ENCODE results near the gene USP3. TPM values are rescaled to one million over a fixed set of nuclear protein-coding genes. Genes with fewer than 3 reads are reported as not detected.

USP3 gene
- total and polyA plus RNA-seq, 4 donors = 8.5 to 25.4 (median 14.8) TPM

DNA sequence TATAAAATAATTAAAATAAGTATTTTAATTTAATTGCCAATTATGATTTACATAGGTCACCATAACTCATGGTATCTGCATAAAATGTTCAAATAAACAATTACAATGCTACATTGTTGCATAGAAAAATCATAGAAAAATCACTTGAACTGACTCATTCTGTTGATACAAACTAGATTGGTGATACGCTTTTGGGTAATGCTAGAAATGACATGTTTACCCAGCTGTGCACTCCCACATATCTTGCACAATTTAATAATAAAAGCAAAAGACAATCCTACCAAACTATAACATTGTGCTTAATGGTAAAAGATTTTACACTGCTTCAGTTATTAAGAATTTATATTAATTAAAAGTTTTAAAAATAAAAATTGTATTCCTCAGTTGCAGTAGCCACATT, 47.0 kb downstream of the USP3 start:
- Histone ChIP-seq H3K27ac (ENCODE audit: low read depth in 1 of 2, low read length in 2 of 2) (no peak overlapping the region), H3K27me3 (ENCODE audit: control insufficient read depth in 4 of 4, insufficient read depth in 4 of 4, low read length in 3 of 4) (no peaks in the 10 kb centered on the region), H3K36me3 (ENCODE audit: control insufficient read depth in 4 of 4, insufficient read depth in 3 of 4, low read depth in 1 of 4, low read length in 3 of 4) (peaks cover 0 to 4% (median 0%) of the 10 kb centered on the region in 4 donors), H3K4me3 (ENCODE audit: low read depth in 1 of 3, low read length in 3 of 3) (no peak overlapping the region), H3K9ac (ENCODE audit: low read depth in 1 of 2, low read length in 2 of 2) (no peak overlapping the region), H3K9me3 (ENCODE audit: control insufficient read depth in 4 of 4, low read length in 3 of 4) (no peaks in the 10 kb centered on the region), H3K4me1 (ENCODE audit: control insufficient read depth in 4 of 4, insufficient read depth in 4 of 4, low read length in 3 of 4) (peaks cover 0 to 14% (median 5%) of the 10 kb centered on the region in 4 donors)
- TF ChIP-seq FOXA2 (IDR thresholded peaks at IDR 0.05) = peak; percentile 57
- TF ChIP-seq, protein P1, sequence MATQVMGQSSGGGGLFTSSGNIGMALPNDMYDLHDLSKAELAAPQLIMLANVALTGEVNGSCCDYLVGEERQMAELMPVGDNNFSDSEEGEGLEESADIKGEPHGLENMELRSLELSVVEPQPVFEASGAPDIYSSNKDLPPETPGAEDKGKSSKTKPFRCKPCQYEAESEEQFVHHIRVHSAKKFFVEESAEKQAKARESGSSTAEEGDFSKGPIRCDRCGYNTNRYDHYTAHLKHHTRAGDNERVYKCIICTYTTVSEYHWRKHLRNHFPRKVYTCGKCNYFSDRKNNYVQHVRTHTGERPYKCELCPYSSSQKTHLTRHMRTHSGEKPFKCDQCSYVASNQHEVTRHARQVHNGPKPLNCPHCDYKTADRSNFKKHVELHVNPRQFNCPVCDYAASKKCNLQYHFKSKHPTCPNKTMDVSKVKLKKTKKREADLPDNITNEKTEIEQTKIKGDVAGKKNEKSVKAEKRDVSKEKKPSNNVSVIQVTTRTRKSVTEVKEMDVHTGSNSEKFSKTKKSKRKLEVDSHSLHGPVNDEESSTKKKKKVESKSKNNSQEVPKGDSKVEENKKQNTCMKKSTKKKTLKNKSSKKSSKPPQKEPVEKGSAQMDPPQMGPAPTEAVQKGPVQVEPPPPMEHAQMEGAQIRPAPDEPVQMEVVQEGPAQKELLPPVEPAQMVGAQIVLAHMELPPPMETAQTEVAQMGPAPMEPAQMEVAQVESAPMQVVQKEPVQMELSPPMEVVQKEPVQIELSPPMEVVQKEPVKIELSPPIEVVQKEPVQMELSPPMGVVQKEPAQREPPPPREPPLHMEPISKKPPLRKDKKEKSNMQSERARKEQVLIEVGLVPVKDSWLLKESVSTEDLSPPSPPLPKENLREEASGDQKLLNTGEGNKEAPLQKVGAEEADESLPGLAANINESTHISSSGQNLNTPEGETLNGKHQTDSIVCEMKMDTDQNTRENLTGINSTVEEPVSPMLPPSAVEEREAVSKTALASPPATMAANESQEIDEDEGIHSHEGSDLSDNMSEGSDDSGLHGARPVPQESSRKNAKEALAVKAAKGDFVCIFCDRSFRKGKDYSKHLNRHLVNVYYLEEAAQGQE (IDR thresholded peaks at IDR 0.05) = no peak
- TF ChIP-seq, protein P2, sequence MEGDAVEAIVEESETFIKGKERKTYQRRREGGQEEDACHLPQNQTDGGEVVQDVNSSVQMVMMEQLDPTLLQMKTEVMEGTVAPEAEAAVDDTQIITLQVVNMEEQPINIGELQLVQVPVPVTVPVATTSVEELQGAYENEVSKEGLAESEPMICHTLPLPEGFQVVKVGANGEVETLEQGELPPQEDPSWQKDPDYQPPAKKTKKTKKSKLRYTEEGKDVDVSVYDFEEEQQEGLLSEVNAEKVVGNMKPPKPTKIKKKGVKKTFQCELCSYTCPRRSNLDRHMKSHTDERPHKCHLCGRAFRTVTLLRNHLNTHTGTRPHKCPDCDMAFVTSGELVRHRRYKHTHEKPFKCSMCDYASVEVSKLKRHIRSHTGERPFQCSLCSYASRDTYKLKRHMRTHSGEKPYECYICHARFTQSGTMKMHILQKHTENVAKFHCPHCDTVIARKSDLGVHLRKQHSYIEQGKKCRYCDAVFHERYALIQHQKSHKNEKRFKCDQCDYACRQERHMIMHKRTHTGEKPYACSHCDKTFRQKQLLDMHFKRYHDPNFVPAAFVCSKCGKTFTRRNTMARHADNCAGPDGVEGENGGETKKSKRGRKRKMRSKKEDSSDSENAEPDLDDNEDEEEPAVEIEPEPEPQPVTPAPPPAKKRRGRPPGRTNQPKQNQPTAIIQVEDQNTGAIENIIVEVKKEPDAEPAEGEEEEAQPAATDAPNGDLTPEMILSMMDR (IDR thresholded peaks at IDR 0.05; ENCODE audit: low read depth, low read length, missing input control) = no peak
- TF ChIP-seq EGR1 (IDR thresholded peaks at IDR 0.05; ENCODE audit: low read depth in 2 of 2) = no peak
- TF ChIP-seq RAD21 (IDR thresholded peaks at IDR 0.05) = no peak
- no peak for TF ChIP-seq RXRA (IDR thresholded peaks at IDR 0.05)
- no peak for TF ChIP-seq NR2F2 (IDR thresholded peaks at IDR 0.05)
- TF ChIP-seq YY1 (IDR thresholded peaks at IDR 0.05) = no peak
- no peak for TF ChIP-seq HNF4A (conservative IDR thresholded peaks at IDR 0.05)
- TF ChIP-seq, protein P3, sequence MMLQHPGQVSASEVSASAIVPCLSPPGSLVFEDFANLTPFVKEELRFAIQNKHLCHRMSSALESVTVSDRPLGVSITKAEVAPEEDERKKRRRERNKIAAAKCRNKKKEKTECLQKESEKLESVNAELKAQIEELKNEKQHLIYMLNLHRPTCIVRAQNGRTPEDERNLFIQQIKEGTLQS (IDR thresholded peaks at IDR 0.05) = no peak
- TF ChIP-seq JUND (IDR thresholded peaks at IDR 0.05) = peak in 1 of 2 donors; percentile 19
- TF ChIP-seq FOXA1 (IDR thresholded peaks at IDR 0.05) = peak; percentile 76
- TF ChIP-seq HNF4G (IDR thresholded peaks at IDR 0.05) = no peak
- TF ChIP-seq GABPA (IDR thresholded peaks at IDR 0.05 in 1 of 2, conservative IDR thresholded peaks at IDR 0.05 in 1 of 2) = no peak
- WGBS = 44% methylated on average over 1 of the region's 1 CpG
- no peak for DNase-seq (ENCODE audit: low spot score)

DNA sequence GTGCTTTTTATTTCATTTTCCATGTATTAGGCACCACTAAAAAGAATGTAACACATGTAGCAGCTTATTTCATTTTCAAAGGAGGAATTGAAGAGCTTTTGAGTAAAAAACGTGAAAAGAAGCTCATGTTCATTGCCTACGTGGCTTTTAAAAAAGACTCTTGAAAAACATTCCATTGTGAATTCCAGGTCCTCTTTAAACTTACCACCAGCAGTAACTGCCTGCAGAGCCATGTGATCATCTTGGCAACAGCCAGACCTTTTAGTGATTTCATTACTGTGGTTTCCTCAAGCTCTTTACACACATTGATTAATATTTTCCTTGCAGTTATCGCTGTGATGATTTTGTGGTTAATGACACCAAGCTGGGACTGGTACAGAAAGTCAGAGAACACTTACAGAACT, 49.0 kb downstream of the USP3 start:
- no peak for DNase-seq (ENCODE audit: low spot score)
- peaks cover 0 to 12% (median 9%) of the 10 kb centered on the region in 4 donors for H3K36me3 ChIP-seq (ENCODE audit: control insufficient read depth in 4 of 4, insufficient read depth in 3 of 4, low read depth in 1 of 4, low read length in 3 of 4)

More for the DNA sequence above, 49.0 kb downstream of the USP3 start:
- peak overlapping the region; percentile 29 to 48 for H3K27ac ChIP-seq (ENCODE audit: low read depth in 1 of 2, low read length in 2 of 2)
- H3K4me1 ChIP-seq (ENCODE audit: control insufficient read depth in 4 of 4, insufficient read depth in 4 of 4, low read length in 3 of 4) = peaks cover 0 to 14% (median 5%) of the 10 kb centered on the region in 4 donors
- no peak overlapping the region for H3K4me3 ChIP-seq (ENCODE audit: low read depth in 1 of 3, low read length in 3 of 3)
- TF ChIP-seq YY1 (IDR thresholded peaks at IDR 0.05) = peak; percentile 13
- peak; percentile 34 to 37 for TF ChIP-seq RAD21 (IDR thresholded peaks at IDR 0.05)
- no peak for TF ChIP-seq HNF4G (IDR thresholded peaks at IDR 0.05)
- peak; percentile 37 to 50 for TF ChIP-seq JUND (IDR thresholded peaks at IDR 0.05)
- no peak for TF ChIP-seq TAF1 (conservative IDR thresholded peaks at IDR 0.05)
- TF ChIP-seq RXRA (IDR thresholded peaks at IDR 0.05) = peak in 1 of 2 donors; percentile 24
- TF ChIP-seq, protein P4, sequence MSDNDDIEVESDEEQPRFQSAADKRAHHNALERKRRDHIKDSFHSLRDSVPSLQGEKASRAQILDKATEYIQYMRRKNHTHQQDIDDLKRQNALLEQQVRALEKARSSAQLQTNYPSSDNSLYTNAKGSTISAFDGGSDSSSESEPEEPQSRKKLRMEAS (IDR thresholded peaks at IDR 0.05) = peak; percentile 7
- 16% methylated on average over 3 of the region's 3 CpGs for WGBS
- peak overlapping the region in 1 of 2 donors; percentile 19 for H3K9ac ChIP-seq (ENCODE audit: low read depth in 1 of 2, low read length in 2 of 2)
- H3K27me3 ChIP-seq (ENCODE audit: control insufficient read depth in 4 of 4, insufficient read depth in 4 of 4, low read length in 3 of 4) = no peaks in the 10 kb centered on the region
- H3K9me3 ChIP-seq (ENCODE audit: control insufficient read depth in 4 of 4, low read length in 3 of 4) = no peaks in the 10 kb centered on the region

Measured in liver (tissue), 9 donors.